Measurements from ENCODE around the gene ANKH.

The ANKH gene

DNA sequence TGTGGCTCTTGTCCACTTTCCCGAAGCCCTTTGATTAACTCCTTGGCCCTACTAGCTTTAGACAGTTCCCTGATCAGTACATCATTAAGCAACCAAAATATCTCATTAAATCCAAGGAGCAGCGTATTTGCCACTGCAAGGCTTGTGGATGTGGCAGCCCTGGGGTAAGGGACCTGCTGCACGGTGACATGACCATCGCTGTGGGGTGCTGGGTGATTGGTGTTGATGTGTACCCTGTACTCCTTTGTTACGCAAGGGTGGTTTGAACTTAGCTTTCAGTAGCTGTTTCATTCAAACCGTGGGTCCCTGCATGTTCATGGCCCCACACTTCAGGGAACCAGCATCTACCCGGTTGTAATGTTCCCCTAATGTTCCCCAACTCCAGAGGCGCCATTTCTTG is 166.0 kb downstream of the ANKH start:
- no peak for DNase-seq (ENCODE audit: low read depth, low spot score)
- H3K27ac ChIP-seq, result no peak overlapping the region

DNA sequence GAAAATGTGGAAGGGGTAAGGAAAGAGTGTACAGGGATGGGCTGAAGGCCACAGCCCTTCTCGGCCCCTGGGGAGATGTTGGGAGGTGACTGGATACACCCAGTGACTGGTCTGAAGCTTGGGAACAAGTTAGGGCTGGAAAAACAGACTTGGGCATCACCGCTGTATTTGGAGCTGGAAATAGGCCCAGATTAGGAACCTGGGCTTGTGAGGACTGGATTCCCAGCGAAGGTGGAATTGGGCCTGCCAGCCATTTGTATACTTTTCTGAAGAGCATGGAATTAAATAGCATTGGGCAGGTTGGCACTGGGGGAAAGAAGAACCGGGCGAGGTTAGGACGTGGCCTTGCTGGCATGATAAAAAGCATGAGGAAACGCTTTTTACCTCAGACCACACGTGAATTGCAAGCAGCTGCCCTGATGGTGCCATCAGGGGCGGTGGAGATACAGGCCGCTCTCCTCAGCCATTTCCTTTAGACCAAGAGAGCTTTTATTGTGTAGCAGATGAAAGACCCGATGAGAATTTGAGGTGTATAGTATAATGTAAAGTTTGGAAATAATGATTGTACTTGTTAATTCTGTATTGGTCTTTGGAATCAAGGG is 169.2 kb downstream of the ANKH start:
- peak overlapping the region; percentile 71 for H3K27ac ChIP-seq
- peak; percentile 18 for DNase-seq (ENCODE audit: low read depth, low spot score)

DNA sequence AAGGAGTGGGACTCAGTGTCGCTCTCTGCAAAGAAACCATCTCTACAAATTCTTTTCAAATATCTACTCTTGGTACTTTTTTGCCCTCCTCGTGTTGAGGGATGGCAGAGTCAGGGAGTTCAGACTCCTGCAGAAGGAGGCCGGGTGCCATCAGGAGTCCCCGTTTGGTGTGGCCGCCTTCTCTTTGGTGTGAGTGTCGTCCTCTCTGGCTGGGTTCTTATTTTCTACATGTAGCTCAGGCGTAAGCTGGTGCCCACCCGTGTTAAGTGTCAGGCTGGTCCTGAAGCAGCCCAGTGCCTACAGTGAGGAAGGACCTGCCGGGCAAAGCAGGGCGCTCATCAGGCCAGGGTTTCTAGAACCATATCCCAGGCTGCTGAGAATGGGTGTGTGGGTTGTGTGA is 170.0 kb downstream of the ANKH start:
- H3K27ac ChIP-seq, result peak overlapping the region; percentile 71
- no peak for DNase-seq (ENCODE audit: low read depth, low spot score)

DNA sequence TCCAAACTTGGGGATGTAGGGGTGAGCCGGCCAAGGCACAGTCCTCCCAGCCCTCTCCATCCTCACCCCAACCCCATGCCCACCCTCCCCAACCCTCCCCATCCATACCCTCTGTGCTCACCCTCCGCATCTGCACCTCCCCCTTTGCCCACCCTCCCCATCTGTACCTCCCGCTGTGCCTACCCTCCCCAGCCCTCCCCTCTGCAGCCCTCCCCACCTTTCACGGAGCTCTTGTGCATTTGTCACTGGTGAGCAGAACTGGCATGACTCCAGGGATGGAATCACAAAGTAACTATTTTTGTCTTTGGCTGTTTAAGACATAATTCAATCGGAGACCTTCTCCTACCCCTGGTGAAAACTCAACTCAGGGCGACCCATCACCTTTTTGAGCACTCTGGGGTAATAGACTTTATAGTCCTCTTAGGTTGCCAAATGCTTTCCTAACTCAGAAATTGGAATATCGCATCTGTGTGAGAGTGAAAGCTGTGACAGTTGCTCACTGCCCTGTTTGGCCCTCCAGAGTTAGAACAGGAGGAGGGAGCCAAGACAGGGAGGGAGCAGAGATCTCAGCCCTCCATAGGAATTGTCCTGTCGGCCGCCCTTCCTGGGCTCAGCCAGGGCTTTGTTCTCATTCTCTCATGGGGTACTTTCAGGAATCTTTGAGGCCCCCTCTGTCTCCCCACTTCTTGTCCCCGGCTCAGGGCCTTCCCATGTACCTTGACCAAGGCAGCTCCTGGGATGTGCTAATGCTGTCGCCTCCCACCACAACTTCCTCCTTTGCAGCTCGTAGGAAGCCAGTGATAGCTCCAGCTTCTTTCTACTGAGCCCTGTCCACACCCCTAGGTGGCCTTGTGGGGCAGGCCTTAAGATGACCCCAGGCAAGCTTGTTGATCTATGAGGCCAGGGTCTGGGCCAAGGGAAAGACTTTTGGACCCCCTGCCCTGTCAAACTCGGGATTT is 170.8 kb downstream of the ANKH start:
- no peak overlapping the region for H3K27ac ChIP-seq
- DNase-seq (ENCODE audit: low read depth, low spot score), result no peak

DNA sequence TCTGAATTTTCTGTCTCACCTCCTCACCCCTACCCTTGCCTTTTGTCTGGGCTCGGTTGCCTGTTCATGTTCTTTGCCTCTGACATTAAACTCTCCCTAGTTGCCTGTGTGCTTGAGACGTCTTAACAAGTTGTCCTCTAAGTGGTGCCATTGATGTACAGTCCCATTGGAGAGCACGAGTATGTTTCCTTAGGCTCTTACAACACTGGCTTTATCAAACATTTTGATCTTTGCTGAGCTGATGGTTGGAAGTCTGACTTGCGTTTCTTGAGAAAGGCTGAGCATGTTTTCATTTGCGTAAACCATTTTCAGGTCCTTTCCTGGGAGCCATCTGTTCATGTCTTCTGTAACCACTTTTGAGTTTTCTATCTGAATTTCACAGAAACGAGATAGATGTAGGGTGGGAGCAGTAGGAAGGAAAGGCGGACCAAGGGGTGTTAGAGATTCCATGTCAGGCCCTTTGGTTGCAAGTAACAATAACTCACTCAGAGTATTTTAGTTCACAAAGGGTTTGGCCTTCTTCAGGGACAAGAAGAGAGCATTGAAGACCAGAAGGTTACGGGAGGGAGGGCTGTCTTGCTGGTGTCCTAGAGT is 171.7 kb downstream of the ANKH start:
- no peak overlapping the region for H3K27ac ChIP-seq
- no peak for DNase-seq (ENCODE audit: low read depth, low spot score)

DNA sequence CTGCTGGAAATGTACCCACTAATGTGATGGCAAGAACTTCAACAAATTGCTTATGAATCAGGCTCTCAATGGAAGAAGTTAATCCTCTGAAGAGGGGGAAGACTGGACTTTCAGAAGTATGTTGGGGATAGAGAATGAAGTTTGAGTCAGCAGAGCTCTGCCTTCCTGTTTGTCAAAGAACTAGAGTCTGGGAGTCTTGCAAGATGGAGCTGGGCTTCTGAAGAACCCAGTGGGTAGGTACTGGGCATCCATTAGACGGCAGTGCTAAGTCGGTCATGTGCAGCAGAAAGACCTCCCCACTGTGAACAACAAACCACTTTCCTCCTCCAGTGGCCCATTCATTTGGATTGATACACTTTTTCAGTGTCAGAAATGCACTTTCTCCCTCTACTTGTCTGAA is 172.4 kb downstream of the ANKH start:
- no peak for DNase-seq (ENCODE audit: low read depth, low spot score)
- no peak overlapping the region for H3K27ac ChIP-seq

DNA sequence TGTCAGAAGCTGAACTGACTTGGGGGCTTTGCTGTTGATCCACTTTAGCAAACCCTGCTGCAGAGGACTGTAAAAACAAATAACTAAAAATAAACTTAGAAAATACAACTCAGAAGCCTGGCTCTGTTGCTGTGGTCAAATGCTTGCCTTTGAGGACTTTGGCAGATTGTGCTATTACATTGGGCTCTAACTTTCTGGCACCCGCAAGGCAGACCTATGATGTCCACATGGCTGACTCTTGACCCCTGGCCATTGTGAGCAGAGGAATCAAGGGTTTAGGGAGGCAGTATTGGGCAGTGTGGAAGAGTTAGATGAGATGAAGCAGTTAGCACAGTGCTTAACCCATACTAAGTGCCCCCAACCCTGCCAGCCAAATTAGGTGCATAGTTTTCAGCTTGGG is 173.1 kb downstream of the ANKH start:
- no peak overlapping the region for H3K27ac ChIP-seq
- DNase-seq (ENCODE audit: low read depth, low spot score), result no peak

DNA sequence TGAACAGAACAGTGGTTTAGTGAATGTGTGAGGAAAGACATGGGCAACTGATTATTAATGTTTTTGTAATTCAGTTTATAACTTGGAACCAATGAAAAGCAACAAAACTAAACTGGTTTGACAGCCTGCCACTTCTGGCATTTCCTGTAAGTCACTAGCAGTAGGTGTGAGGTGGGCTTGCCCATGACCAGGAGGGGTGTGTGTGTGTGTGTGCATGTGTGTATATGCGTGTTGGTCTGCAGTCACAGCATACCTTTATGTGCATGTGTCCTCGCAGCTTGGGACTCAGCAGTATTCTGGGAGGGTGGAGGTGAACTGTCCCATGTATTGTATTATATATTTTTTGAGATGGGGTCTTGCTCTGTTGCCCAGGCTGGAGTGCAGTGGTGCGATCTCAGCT is 174.7 kb downstream of the ANKH start:
- no peak overlapping the region for H3K27ac ChIP-seq
- no peak for DNase-seq (ENCODE audit: low read depth, low spot score)

DNA sequence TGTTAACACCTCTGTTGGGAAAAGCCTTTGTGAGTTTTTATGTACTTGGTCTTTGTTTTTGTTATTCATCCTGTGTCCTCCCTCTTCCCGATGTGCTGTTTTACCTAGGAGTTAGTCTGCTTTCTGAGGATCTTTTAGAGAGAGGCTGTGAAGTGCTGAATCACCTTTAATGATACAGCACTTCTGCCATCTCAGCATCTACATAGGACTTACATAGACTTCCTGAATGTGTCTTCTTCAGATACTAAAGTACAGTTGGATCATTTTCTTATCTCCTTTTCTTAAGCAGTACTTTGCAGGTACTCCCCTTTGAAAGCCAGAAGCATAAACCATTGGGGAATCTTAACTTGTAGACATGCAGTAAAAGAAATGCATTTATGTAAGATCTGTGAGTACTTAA is 175.5 kb downstream of the ANKH start:
- H3K27ac ChIP-seq, result no peak overlapping the region
- DNase-seq (ENCODE audit: low read depth, low spot score), result no peak

DNA sequence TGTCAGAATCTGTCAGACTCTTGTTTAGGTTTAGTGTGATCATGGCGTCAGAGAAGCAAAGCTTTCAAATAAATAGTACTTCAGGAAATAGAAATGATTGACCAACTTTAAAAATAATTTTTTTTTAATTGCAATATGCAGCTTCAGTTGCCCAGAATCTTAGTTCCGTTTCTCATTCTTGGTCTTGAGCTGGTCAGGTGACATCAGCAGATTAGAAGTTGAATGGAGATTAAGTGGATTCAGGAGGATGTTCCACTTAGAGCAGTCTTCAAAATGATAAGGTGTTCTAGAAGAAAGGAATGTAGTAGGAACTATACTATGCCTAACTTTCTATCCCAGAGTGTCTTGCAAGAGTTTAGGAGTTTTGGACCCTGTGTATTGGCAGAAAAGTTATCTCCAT is 176.4 kb downstream of the ANKH start:
- no peak for DNase-seq (ENCODE audit: low read depth, low spot score)
- H3K27ac ChIP-seq, result no peak overlapping the region

DNA sequence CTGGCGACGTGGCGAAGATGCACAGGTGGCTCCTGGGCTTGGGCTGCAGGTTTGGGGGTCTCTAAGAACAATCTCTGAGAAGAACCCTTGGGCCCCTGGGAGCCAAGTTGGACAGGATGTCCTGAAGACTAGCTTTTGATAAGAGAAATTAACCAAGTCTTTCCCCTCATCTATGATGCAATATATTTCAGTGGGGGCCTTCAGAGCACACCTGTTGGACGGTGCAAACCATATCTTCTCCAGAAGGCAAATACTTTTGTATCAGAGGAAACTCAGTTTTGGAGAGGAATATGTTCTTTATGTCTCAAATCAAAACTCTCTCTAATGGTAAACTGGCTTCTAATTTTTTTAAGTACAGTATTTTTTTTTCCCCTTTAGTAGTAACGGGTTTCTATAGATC is 178.5 kb downstream of the ANKH start:
- no peak overlapping the region for H3K27ac ChIP-seq
- no peak for DNase-seq (ENCODE audit: low read depth, low spot score)

DNA sequence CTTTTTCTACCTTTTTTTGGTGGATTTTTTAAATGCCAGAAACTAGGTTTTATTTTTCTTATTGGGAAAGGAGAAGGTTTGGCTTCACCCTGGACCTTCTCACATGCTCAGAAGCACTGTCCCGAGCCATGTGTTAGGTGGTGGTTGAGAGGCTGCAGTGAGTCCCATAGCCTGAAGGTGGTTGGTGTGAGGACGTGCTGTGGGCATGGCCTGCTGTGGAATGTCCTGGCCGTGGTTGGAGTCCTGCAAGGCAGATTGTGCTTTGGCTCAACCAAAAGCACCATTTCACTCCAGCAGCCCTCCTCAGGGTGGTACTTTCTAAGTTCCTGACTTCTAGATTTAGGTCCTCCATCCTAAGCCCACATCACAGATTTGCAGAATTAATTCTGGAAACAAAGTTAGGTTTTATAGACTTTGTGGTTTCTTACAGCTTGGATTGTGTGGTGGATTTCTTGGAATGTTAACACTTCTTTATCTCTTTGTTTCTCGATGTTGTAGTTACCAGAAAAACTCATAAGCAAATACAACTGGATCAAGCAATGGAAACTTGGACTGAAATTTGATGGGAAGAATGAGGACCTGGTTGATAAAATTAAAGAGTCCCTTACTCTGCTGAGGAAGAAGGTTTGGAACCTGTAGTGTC is 184.4 kb downstream of the ANKH start:
- peak; percentile 33 for DNase-seq (ENCODE audit: low read depth, low spot score)

DNA sequence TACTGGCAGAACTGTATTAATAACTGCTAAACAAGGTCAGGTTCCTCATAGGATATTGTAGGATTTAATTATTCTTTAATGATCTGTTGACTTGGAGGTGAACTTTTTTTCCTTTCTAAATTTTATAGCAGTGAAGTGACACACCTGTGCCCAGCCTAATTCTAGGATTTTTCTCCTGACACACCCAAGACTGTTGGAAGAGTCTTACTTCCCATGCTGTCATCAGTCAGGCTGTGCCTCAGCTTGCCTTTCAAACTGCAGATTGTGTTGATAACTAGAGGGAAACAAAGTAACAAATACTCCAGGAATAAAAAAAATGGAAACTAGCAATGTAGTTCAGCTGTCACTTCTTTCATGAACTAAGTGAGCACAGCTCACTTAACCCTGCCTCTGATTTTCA is 185.1 kb downstream of the ANKH start:
- peak; percentile 46 for DNase-seq (ENCODE audit: low read depth, low spot score)
- H3K27ac ChIP-seq, result peak overlapping the region; percentile 62

More for the DNA sequence above, 184.4 kb downstream of the ANKH start:
- peak overlapping the region; percentile 62 for H3K27ac ChIP-seq

DNA sequence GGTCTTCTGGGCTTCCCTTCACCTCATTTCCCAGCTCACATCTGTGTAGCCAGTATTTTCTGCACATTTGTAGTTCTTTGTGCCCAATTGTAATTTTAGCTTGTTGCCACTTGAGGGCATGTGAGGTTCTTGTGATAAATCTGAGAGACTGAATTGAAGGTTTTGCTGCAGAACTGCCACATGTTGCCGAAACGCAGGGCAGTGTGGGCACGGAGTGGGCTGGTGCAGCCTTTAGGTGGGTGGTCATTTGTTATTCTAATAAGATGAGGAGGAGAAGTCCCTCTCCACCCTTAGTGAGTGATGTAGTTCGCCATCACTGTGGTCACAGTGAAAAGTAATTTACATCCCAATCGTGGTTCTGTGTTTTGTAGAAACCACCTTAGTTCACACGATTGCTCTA is 185.8 kb downstream of the ANKH start:
- H3K27ac ChIP-seq, result peak overlapping the region; percentile 62
- no peak for DNase-seq (ENCODE audit: low read depth, low spot score)

DNA sequence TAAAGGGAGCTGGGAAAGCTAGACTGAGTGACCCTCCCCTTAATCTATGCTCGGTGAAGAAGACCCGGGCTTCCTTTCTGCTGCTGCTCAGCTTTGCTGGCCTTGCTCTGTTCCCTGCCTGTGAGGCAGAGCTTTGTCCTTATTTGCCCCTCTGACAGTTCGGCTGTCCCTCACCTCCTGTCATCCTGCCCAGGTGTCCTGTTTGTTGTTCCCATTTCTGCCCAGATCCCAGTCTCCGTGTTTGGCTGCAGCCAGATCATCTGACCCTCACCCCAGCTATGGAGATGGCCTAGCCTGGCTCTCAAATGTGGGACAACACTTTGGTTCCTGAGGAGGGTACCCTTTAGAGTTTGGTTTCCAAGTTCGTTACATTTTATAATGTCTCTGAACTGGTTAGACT is 186.8 kb downstream of the ANKH start:
- no peak for DNase-seq (ENCODE audit: low read depth, low spot score)
- H3K27ac ChIP-seq, result peak overlapping the region; percentile 1

DNA sequence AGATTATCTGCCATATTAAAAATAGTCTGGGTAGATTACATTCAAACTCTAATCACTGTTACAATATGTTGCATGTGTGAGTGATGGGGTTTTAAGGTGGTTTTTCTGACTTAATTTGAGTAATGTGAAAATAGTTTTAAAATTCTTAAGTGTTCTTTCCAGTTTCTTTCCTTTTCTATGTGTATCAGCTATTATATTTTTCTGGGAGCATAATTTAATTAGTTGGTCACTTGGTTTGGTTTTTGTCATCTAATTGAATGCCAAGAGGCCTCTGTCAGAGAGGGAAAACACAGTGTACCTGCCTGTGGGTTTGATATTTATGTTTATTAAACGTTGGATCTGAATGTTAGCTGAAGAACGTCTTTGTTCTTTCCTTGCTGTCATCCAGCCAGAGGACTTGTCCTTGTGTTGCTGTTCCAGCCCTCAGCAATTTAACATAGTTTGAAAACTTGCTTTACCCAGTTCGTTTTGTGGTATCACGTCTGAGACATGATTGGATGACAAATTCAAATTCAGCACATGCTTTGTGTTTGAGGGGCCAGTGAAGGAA is 187.6 kb downstream of the ANKH start:
- no peak for DNase-seq (ENCODE audit: low read depth, low spot score)
- H3K27ac ChIP-seq, result peak overlapping the region; percentile 1

DNA sequence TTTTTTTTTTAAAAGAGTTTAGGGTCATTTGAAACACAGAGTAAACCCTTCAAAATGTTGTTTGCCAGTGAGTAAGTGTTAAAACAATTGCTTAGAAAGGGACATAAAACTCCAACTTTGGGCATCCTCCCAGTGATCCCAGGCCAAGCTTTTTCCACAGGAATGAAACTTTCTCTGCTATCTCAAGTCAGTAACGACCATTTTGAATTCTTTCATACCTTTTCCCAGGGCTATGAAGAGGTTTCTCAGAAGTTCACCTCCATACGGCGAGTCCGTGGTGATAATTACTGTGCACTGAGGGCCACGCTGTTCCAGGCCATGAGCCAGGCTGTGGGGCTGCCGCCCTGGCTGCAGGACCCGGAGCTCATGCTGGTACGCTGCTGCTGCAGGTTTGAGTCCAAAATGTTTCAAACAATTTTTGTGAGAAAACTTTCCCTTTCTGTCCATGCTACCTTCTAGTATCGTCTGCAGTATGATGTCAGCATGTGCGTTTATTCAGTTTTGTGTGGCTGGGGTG is 190.3 kb downstream of the ANKH start:
- no peak for DNase-seq (ENCODE audit: low read depth, low spot score)
- H3K27ac ChIP-seq, result no peak overlapping the region

DNA sequence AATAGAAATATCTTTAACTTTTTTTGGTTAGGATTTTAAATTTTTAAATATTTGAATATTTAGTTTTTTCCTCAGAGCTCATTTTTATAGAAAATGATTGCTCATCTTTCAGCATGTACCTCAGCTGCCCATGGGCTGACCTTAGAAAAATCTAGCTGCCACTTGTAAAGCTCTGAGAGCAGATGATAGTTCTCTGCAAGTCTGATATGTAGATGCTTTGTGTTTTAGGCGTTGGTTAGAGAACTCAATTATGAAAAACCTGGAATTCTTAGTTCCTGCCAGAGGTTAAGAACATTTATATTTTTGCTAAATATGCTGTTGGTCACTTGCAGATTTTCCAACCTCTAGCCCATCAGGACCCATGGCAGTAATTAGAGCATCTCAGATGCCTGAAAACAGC is 192.0 kb downstream of the ANKH start:
- no peak overlapping the region for H3K27ac ChIP-seq

DNA sequence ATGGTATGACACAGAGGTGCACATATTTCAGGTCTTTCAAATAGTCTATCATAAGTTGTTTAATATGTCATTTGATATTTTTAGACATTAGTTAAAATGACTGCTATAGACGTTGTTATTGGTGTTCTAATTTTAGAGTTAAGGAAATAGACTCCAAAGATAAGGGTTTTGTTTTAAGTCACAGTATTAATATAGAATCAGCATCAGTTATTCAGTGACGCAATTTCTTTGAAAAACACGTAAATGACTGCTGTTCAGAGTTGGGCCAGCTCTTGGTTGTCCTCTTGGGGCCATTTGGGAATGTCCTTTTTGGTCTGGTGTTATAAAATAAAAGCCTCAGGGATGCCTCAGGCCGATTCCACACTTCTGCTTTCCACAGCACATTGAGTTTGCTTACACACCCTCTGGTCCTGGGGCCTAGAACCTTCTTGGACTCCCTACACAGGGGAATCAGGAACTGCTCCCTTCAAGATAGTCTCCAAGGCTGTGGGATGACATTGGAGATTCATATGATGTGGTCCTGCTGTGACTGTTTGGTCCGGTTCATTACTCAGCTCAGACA is 192.7 kb downstream of the ANKH start:
- H3K27ac ChIP-seq, result no peak overlapping the region
- no peak for DNase-seq (ENCODE audit: low read depth, low spot score)

More for the DNA sequence above, 192.0 kb downstream of the ANKH start:
- no peak for DNase-seq (ENCODE audit: low read depth, low spot score)

DNA sequence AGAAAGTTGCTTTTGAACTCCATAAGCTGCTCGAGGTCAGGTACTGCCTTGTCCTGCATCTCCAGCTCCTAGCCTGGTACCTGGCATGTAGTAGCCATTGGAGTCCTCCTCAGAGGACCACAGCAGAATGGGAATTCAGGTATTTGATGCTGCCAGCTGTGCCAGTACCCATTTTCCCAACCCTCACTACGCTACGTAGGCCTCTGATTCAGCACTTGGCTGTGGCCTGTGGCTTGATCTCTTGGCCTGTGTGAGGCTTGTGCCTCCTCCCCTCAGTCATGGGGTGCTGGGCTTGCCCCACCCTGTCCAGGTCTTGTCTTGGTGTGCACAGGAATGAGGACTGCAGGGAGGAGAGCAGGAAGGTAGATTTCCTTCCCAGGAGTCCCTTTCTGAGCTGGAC is 195.3 kb downstream of the ANKH start:
- DNase-seq (ENCODE audit: low read depth, low spot score), result peak; percentile 66
- H3K27ac ChIP-seq, result peak overlapping the region; percentile 68
